IMR-90 (cell line): Measurements from ENCODE around the gene MEOX2.

Experiments
- BHLHE40 ChIP-seq: fragments of 150-350 bp; IDR thresholded peaks from 2 replicates; pipeline ENCODE4 v1.6.1; 2016; ENCODE audit warnings: mild to moderate bottlenecking, low read depth, low read length
- CEBPB ChIP-seq: IDR thresholded peaks from 2 replicates; pipeline ENCODE4 v1.6.1; 2012; ENCODE audit warnings: low read depth, low read length, improper control_type of control experiment
- ELK1 ChIP-seq: fragments of 150-350 bp; IDR thresholded peaks from 2 replicates; pipeline ENCODE4 v1.6.1; 2016; ENCODE audit warnings: low read depth, mild to moderate bottlenecking, low read length, moderate library complexity, borderline replicate concordance
- FOS ChIP-seq: fragments of 150-350 bp; IDR thresholded peaks from 2 replicates; pipeline ENCODE4 v1.6.1; 2016; ENCODE audit warnings: low read depth, low read length
- MXI1 ChIP-seq: IDR thresholded peaks from 2 replicates; pipeline ENCODE4 v1.6.1; 2012; ENCODE audit warnings: low read depth, mild to moderate bottlenecking, low read length, moderate library complexity, borderline replicate concordance
- POLR2A ChIP-seq: IDR thresholded peaks from 2 replicates; pipeline ENCODE4 v1.6.1; 2012; ENCODE audit warnings: mild to moderate bottlenecking, low read depth, low read length
- RAD21 ChIP-seq: IDR thresholded peaks from 2 replicates; pipeline ENCODE4 v1.6.1; 2012; ENCODE audit warnings: low read length, improper control_type of control experiment
- TF ChIP-seq, protein P1 (sequence below): conservative IDR thresholded peaks from 2 replicates; pipeline ENCODE4 v1.5.1; 2012; ENCODE audit warnings: mild to moderate bottlenecking, low read depth, low read length, improper control_type of control experiment

DNA sequence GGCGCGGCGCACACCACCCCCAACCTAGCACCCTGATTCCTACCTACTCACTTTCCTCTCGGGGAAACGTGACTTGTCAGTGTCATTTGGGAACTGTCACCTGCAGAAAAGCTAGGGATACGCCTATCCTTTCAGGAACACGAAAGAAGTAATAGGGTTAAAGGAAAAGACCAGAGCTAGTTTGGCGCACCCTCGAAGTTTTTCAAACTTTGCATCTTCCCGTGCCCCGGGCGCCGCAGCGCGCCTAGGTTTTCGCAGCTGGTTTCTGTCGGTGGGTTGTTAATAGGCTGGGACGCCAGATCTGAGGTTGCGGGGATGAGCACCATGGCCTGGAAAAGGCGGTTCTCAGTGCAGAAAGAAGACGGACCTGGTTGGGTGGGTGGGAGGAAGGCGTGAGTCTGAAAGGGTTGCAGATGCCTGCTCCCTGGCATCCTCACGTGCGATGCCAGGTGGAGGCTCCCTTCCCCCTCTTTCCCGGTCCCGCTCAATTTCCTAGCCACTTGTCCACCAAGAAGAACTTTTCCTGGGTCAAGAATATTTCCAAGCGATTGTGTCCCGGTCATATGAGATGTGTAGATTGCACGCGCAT lies 568 bp upstream of the MEOX2 start:
- TF ChIP-seq, protein P1, sequence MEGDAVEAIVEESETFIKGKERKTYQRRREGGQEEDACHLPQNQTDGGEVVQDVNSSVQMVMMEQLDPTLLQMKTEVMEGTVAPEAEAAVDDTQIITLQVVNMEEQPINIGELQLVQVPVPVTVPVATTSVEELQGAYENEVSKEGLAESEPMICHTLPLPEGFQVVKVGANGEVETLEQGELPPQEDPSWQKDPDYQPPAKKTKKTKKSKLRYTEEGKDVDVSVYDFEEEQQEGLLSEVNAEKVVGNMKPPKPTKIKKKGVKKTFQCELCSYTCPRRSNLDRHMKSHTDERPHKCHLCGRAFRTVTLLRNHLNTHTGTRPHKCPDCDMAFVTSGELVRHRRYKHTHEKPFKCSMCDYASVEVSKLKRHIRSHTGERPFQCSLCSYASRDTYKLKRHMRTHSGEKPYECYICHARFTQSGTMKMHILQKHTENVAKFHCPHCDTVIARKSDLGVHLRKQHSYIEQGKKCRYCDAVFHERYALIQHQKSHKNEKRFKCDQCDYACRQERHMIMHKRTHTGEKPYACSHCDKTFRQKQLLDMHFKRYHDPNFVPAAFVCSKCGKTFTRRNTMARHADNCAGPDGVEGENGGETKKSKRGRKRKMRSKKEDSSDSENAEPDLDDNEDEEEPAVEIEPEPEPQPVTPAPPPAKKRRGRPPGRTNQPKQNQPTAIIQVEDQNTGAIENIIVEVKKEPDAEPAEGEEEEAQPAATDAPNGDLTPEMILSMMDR, result no peak
- TF ChIP-seq ELK1, result no peak
- no peak for TF ChIP-seq BHLHE40
- TF ChIP-seq CEBPB, result no peak
- no peak for TF ChIP-seq POLR2A
- no peak for TF ChIP-seq RAD21
- no peak for TF ChIP-seq MXI1
- TF ChIP-seq FOS, result no peak
